Neural progenitor cell (in vitro differentiated cells): ENCODE results near the gene MINDY1. TPM values are rescaled to one million over a fixed set of nuclear protein-coding genes. Genes with fewer than 3 reads are reported as not detected.

Source experiments
- DNase-seq: peaks from one replicate; pipeline ENCODE4 v3.0.0-alpha.2; 2016; ENCODE audit warnings: low spot score
- H2AFZ ChIP-seq: fragments of 200-600 bp; sonication (generic); replicated peaks from 2 replicates; pipeline ENCODE4 v1.6.1; 2016; ENCODE audit warnings: antibody characterized with exemption
- H3F3A ChIP-seq: fragments of 200-600 bp; sonication (generic); 2 replicates; pipeline ENCODE4 v1.6.1; 2016; ENCODE audit warnings: antibody characterized with exemption, low read depth
- H3K27ac ChIP-seq: fragments of 200-600 bp; sonication (generic); 2 replicates; pipeline ENCODE4 v1.5.1; 2016; ENCODE audit warnings: mild to moderate bottlenecking
- H3K27me3 ChIP-seq: fragments of 200-600 bp; sonication (generic); 2 replicates; pipeline ENCODE4 v1.6.1; 2016; ENCODE audit warnings: mild to moderate bottlenecking, moderate library complexity
- H3K36me3 ChIP-seq: fragments of 200-600 bp; sonication (generic); 2 replicates; pipeline ENCODE4 v1.5.1; 2016
- H3K4me1 ChIP-seq: fragments of 200-600 bp; sonication (generic); 2 replicates; pipeline ENCODE4 v1.6.1; 2016; ENCODE audit warnings: mixed run types
- H3K4me2 ChIP-seq: fragments of 200-600 bp; sonication (generic); 2 replicates; pipeline ENCODE4 v1.6.1; 2016
- H3K4me3 ChIP-seq: fragments of 200-600 bp; sonication (generic); 2 replicates; pipeline ENCODE4 v1.5.1; 2016
- H3K79me2 ChIP-seq: fragments of 200-600 bp; sonication (generic); 2 replicates; pipeline ENCODE4 v1.6.1; 2016; ENCODE audit warnings: low read depth
- H3K9ac ChIP-seq: fragments of 200-600 bp; sonication (generic); 2 replicates; pipeline ENCODE4 v1.6.1; 2016
- H3K9me3 ChIP-seq: fragments of 200-600 bp; sonication (generic); 2 replicates; pipeline ENCODE4 v1.5.1; 2016; ENCODE audit warnings: low read depth
- H4K20me1 ChIP-seq: fragments of 200-600 bp; sonication (generic); 2 replicates; pipeline ENCODE4 v1.6.1; 2016; ENCODE audit warnings: low read depth
- H3K27ac Mint-ChIP-seq: 3 replicates; pipeline ENCODE4 v1.8.0; 2021; ENCODE audit warnings: mixed read lengths
- H3K27me3 Mint-ChIP-seq: 2 replicates; pipeline ENCODE4 v1.8.0; 2022; ENCODE audit warnings: low read depth, mild to moderate bottlenecking, inconsistent platforms, moderate library complexity, mixed read lengths; ENCODE audit not compliant: insufficient read depth
- H3K36me3 Mint-ChIP-seq: 3 replicates; pipeline ENCODE4 v1.8.0; 2021; ENCODE audit warnings: mixed read lengths
- H3K4me1 Mint-ChIP-seq: 3 replicates; pipeline ENCODE4 v1.8.0; 2021; ENCODE audit warnings: mixed read lengths
- H3K4me3 Mint-ChIP-seq: 3 replicates; pipeline ENCODE4 v1.8.0; 2021; ENCODE audit warnings: mild to moderate bottlenecking, moderate library complexity, mixed read lengths
- H3K9me3 Mint-ChIP-seq: 3 replicates; pipeline ENCODE4 v1.8.0; 2020; ENCODE audit warnings: mixed read lengths
- EZH2 ChIP-seq: fragments of 200-600 bp; sonication (generic); IDR thresholded peaks from 2 replicates; pipeline ENCODE4 v1.6.1; 2017; ENCODE audit warnings: antibody characterized with exemption, mild to moderate bottlenecking, moderate library complexity
- EZH2phosphoT487 ChIP-seq: fragments of 200-600 bp; sonication (generic); IDR thresholded peaks from 2 replicates; pipeline ENCODE4 v1.6.1; 2017; ENCODE audit warnings: antibody characterized with exemption
- small RNA-seq: library from RNA; depleted of rRNA; stranded (forward); fragments of <200 nt; gene quantifications from one replicate; pipeline ENCODE3, GENCODE V24; 2015
- total RNA-seq: library from RNA; depleted of rRNA; stranded (reverse); fragments of >200 nt; gene quantifications from 2 replicates; pipeline ENCODE4 v1.2.3, GENCODE V29; 2015; ENCODE audit warnings: low replicate concordance
- TF ChIP-seq, protein P1 (sequence below): fragments of 200-600 bp; sonication (generic); IDR thresholded peaks from 2 replicates; pipeline ENCODE4 v1.5.1; 2017; ENCODE audit warnings: antibody characterized with exemption, mild to moderate bottlenecking

Gene MINDY1
- total RNA-seq, 1 donor from 2014 or later = 8.5 TPM

DNA sequence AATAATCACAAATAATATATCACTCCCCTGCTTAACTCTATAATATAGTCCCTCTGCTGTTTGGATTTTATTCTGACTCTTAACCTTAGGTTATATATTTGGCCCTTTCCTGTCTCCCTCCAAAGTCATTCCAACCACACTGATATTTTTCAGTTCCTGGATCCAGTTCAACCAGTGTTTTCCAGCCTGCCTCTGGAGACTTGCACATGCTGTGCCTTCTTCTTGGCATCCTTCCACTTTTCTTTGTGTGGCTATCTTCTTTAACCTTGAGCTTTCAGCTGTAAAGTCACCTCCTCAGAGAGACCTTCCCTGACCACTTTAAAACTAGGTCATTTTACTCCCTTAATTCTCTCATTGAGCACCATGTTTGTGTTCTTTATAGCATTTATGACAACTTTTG, 51.4 kb downstream of the MINDY1 start:
- DNase-seq = no peak
- Histone ChIP-seq H3F3A (no peaks in the 10 kb centered on the region), H3K36me3 (peaks cover 12% of the 10 kb centered on the region), H4K20me1 (no peaks in the 10 kb centered on the region), H3K27ac (no peak overlapping the region), H3K79me2 (no peaks in the 10 kb centered on the region), H2AFZ (no peak overlapping the region), H3K9ac (no peak overlapping the region), H3K9me3 (no peaks in the 10 kb centered on the region), H3K4me1 (no peaks in the 10 kb centered on the region), H3K27me3 (no peaks in the 10 kb centered on the region), H3K4me2 (no peak overlapping the region), H3K4me3 (no peak overlapping the region)
- no peak for TF ChIP-seq EZH2phosphoT487
- TF ChIP-seq EZH2 = no peak
- no peak overlapping the region for H3K4me3 Mint-ChIP-seq
- H3K9me3 Mint-ChIP-seq = no peaks in the 10 kb centered on the region
- H3K4me1 Mint-ChIP-seq = no peaks in the 10 kb centered on the region
- H3K27me3 Mint-ChIP-seq = no peaks in the 10 kb centered on the region
- peaks cover 35% of the 10 kb centered on the region for H3K36me3 Mint-ChIP-seq
- no peak overlapping the region for H3K27ac Mint-ChIP-seq

DNA sequence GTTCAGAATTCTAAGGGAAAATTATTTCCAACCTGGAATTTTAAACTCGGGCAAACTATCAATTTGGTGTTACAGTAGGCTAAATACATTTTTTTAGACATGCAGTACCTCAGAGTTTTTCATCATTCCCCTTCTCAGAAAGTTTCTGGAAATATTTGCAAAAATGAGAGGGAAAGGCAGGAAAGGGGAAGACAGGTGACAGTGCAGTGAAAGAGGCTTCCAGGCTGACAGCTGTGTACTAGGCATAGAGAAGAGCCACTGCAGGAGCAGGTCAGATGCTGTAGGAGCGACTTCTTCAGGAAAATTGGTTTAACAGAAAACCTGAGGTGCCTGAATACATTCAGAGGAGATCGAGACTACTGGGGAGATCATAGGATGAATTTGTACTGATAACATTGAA, 52.0 kb downstream of the MINDY1 start:
- Histone ChIP-seq H3K36me3 (peaks cover 12% of the 10 kb centered on the region), H4K20me1 (no peaks in the 10 kb centered on the region), H3K9me3 (no peaks in the 10 kb centered on the region), H3K4me2 (no peak overlapping the region), H3K4me1 (no peaks in the 10 kb centered on the region), H3F3A (no peaks in the 10 kb centered on the region), H3K27ac (no peak overlapping the region), H2AFZ (no peak overlapping the region), H3K79me2 (no peaks in the 10 kb centered on the region), H3K27me3 (no peaks in the 10 kb centered on the region), H3K9ac (no peak overlapping the region), H3K4me3 (no peak overlapping the region)
- H3K9me3 Mint-ChIP-seq = no peaks in the 10 kb centered on the region
- no peak for DNase-seq
- H3K36me3 Mint-ChIP-seq = peaks cover 36% of the 10 kb centered on the region
- no peaks in the 10 kb centered on the region for H3K4me1 Mint-ChIP-seq
- no peak overlapping the region for H3K4me3 Mint-ChIP-seq
- no peak overlapping the region for H3K27ac Mint-ChIP-seq
- H3K27me3 Mint-ChIP-seq = no peaks in the 10 kb centered on the region
- TF ChIP-seq, protein P1, sequence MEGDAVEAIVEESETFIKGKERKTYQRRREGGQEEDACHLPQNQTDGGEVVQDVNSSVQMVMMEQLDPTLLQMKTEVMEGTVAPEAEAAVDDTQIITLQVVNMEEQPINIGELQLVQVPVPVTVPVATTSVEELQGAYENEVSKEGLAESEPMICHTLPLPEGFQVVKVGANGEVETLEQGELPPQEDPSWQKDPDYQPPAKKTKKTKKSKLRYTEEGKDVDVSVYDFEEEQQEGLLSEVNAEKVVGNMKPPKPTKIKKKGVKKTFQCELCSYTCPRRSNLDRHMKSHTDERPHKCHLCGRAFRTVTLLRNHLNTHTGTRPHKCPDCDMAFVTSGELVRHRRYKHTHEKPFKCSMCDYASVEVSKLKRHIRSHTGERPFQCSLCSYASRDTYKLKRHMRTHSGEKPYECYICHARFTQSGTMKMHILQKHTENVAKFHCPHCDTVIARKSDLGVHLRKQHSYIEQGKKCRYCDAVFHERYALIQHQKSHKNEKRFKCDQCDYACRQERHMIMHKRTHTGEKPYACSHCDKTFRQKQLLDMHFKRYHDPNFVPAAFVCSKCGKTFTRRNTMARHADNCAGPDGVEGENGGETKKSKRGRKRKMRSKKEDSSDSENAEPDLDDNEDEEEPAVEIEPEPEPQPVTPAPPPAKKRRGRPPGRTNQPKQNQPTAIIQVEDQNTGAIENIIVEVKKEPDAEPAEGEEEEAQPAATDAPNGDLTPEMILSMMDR = no peak
- no peak for TF ChIP-seq EZH2
- TF ChIP-seq EZH2phosphoT487 = no peak

Small RNAs within 50 kb of the gene (small RNA-seq; reads per million reads assigned to genes)
- gene RNU6-884P = not detected

Other genes with a start within 250 kb of the MINDY1 start
- gene CTSS, start 241.1 kb downstream of the MINDY1 start, total RNA-seq = 0.06 TPM in 1 of 2 replicates, not detected in the other
- gene CTSK, start 198.6 kb downstream of the MINDY1 start, total RNA-seq = 3.9 and 6.7 TPM in 2 replicates
- gene ARNT, start 130.3 kb downstream of the MINDY1 start, total RNA-seq = 34.9 and 39.0 TPM in 2 replicates
- gene CTXND2, start 119.8 kb downstream of the MINDY1 start, total RNA-seq = not detected in 2 replicates
- 63.4 and 79.5 TPM in 2 replicates for gene SETDB1, start 80.5 kb downstream of the MINDY1 start, total RNA-seq
- 104 and 122 TPM in 2 replicates for gene CERS2, start 32.1 kb downstream of the MINDY1 start, total RNA-seq
- 0.77 TPM in 1 of 2 replicates, not detected in the other for gene ANXA9, start 24.6 kb downstream of the MINDY1 start, total RNA-seq
- 27.0 and 33.0 TPM in 2 replicates for gene PRUNE1, start 1.5 kb upstream of the MINDY1 start, total RNA-seq
- 0.97 and 1.0 TPM in 2 replicates for gene BNIPL, start 29.7 kb upstream of the MINDY1 start, total RNA-seq
- gene C1orf56, start 40.8 kb upstream of the MINDY1 start, total RNA-seq = 2.9 and 5.5 TPM in 2 replicates
- 50.7 and 54.9 TPM in 2 replicates for gene CDC42SE1, start 52.7 kb upstream of the MINDY1 start, total RNA-seq
- gene MLLT11, start 53.5 kb upstream of the MINDY1 start, total RNA-seq = 27.9 and 37.0 TPM in 2 replicates
- gene GABPB2, start 63.9 kb upstream of the MINDY1 start, total RNA-seq = 6.5 and 6.9 TPM in 2 replicates
- 5.6 and 12.1 TPM in 2 replicates for gene SEMA6C, start 139.7 kb upstream of the MINDY1 start, total RNA-seq
- not detected in 2 replicates for gene TNFAIP8L2, start 149.7 kb upstream of the MINDY1 start, total RNA-seq
- 15.5 and 18.9 TPM in 2 replicates for gene LYSMD1, start 159.0 kb upstream of the MINDY1 start, total RNA-seq
- 22.0 and 25.3 TPM in 2 replicates for gene SCNM1, start 159.2 kb upstream of the MINDY1 start, total RNA-seq
- gene TMOD4, start 169.1 kb upstream of the MINDY1 start, total RNA-seq = not detected in 2 replicates
- gene VPS72, start 183.3 kb upstream of the MINDY1 start, total RNA-seq = 107 and 117 TPM in 2 replicates
- gene PIP5K1A, start 191.7 kb upstream of the MINDY1 start, total RNA-seq = 81.2 and 90.6 TPM in 2 replicates
- 123 and 162 TPM in 2 replicates for gene PSMD4, start 247.8 kb upstream of the MINDY1 start, total RNA-seq